Measurements from ENCODE around the gene TMEM263. TPM values are rescaled to one million over a fixed set of nuclear protein-coding genes. Genes with fewer than 3 reads are reported as not detected.
A peak's percentile ranks its signal among the peaks of the same experiment; 100 is the strongest.
"Not testable (repeated sequence)": the region's sequence is repeated elsewhere in the genome, so short reads cannot be mapped to it uniquely, and the experiment has no call there.

The TMEM263 gene
- 35.6 TPM for total RNA-seq
- long read RNA-seq, transcript TMEM263-204 (3 exons, 3,349 nt) = major isoform, 36 of 66 reads
- long read RNA-seq, transcript TMEM263-201 (4 exons, 3,362 nt) = minor isoform, 17 of 66 reads
- long read RNA-seq, partial matches to known transcripts = 5 of 66 reads
- long read RNA-seq, other reads (novel, unspliced or antisense) = 4 of 66 reads

DNA sequence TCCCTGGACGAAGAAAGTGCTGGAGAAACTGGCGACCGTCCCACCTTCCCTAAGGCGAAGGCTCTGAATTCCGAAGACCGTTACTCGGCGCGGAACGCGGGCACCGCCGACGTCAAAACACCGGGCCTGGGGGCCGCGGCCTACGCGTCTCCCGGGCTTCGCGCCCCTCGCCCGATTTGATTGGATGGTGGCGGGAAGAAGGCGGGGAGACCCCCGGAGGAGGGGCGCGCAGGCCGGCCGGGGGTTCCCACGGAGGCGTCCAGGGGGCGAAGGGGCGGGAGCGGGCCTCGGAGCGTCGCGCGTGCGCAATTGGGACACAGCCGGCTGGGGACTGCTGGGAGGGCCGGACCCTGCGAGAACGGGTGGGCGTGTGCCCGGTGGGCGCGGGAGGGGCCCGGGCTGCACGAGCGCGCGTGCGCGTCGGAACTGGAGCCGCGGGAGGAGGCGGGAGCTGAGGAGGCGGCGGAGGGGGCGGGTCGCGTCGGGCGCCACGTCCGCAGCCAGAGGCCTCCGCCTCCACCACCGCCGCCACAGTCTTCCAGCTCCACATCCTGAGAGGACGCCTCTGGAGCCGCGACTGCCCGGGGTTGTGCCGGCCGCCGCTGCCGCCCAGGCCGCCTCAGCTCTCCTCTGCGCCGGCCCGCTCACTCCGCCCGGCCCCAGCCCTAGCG is at the start of gene TMEM263:
Gene TMEM263, plus strand, starts transcription at position 531 of the 671 bp plus-strand sequence. CDS start 11,210 bp downstream, outside the sequence.
- peak; percentile 94 for ATAC-seq
- intact Hi-C loops (cut with micrococcal nuclease) = no loop called here
- DNase-seq = peak; percentile 97

GRCh38 chr12:106906715-106907114 is 49.0 kb upstream of the TMEM263 start:
- intact Hi-C loops (cut with micrococcal nuclease) = no loop called here
- DNase-seq = no peak
- ATAC-seq = no peak

GRCh38 chr12:106907411-106907810 is 48.3 kb upstream of the TMEM263 start:
- ATAC-seq (no peak), DNase-seq (no peak)
- intact Hi-C loops (cut with micrococcal nuclease) = no loop called here

- intact Hi-C loops (cut with micrococcal nuclease) = no loop called here
- no peak for DNase-seq
- ATAC-seq = no peak
Measured at GRCh38 chr12:106907846-106908245, 47.9 kb upstream of the TMEM263 start.

- intact Hi-C loops (cut with micrococcal nuclease) = no loop called here
- no peak for ATAC-seq
- no peak for DNase-seq
Measured at GRCh38 chr12:106908561-106908960, 47.1 kb upstream of the TMEM263 start.

DNA sequence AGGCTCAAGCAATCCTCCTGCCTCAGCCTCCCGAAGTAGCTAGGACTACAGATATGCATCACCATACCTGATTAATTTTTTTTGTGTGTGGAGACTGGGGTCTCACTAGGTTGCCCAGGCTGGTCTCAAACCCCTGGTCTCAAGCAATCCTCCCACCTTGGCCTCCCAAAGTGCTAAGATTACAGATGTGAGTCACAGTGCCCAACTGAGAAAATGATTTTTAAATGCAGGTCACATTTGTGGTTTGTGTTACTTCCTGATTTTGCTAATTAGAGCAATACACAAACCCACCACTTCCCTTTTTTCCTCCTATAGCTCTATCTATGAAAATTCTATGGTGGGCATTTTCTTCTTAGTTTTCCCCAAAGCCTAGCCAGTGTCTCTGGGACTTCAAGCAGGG is 45.5 kb upstream of the TMEM263 start:
- DNase-seq (no peak), ATAC-seq (no peak)
- intact Hi-C loops (cut with micrococcal nuclease) = no loop called here

DNA sequence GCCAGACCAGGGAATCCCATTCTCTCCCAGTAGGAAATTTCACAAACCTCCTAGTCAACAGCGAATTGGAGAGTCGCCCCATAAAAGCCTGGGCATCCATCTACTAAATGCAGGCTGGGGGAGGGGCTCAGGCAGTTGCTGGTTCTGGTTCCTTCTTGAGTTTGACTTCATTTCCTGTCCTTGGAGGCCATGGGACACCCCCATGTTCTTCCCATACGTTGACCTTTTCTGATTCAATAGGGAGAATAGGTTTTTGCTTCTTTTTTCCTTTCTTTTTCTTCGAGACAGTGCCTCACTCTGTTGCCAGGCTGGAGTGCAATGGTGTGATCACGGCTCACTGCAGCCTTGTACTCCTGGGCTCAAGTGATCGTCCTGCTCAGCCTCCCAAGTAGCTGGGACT is 44.1 kb upstream of the TMEM263 start:
- intact Hi-C loops (cut with micrococcal nuclease) = no loop called here
- no peak for ATAC-seq

GRCh38 chr12:106913456-106913855 is 42.3 kb upstream of the TMEM263 start:
- intact Hi-C loops (cut with micrococcal nuclease) = no loop called here
- no peak for ATAC-seq
- DNase-seq = no peak

More for the DNA sequence above, 44.1 kb upstream of the TMEM263 start:
- DNase-seq = no peak

- intact Hi-C loops (cut with micrococcal nuclease) = no loop called here
- ATAC-seq (no peak), DNase-seq (no peak)
Measured at GRCh38 chr12:106914796-106915634, 40.7 kb upstream of the TMEM263 start.

DNA sequence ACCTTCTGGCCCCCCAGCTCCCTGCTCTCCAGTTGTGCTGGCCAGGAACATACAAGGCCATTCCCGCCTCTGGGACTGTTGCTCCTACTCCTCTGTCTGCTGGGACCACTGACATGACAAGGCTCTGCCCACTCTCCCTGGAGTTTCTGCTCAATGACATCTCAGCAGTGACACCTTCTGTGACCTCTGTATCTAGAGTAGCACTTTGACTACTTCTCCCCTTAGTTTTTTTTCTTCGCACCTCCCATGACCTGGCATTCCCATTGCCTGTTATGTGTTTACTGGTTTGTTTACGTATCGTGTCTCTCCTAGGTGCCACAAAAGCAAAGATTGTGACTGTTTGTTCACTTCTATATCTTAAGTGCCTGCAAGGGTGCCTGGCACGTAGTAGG is 40.1 kb upstream of the TMEM263 start:
- no peak for ATAC-seq
- intact Hi-C loops (cut with micrococcal nuclease) = no loop called here

DNA sequence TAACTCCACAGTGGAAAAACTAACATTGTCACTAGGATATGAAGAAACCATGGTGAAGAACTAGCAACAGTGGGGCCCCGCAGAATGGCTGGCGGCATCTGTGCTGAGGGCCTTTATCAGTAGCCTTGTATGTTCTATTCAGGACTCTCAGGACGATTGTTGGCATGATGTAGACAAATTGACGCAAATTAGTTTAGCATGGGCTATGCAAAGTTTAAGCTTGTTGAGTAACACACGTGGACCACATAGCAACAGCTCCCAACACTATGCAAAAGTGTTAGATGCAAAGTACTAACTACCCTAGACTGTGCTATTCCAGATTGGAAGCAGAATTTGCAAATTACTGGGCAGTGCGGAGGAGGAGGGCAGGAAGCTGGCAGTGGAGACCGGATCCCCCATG is 38.2 kb upstream of the TMEM263 start:
- no peak for DNase-seq
- no peak for ATAC-seq
- intact Hi-C loops (cut with micrococcal nuclease) = no loop called here

More for the DNA sequence above, 40.1 kb upstream of the TMEM263 start:
- no peak for DNase-seq

DNA sequence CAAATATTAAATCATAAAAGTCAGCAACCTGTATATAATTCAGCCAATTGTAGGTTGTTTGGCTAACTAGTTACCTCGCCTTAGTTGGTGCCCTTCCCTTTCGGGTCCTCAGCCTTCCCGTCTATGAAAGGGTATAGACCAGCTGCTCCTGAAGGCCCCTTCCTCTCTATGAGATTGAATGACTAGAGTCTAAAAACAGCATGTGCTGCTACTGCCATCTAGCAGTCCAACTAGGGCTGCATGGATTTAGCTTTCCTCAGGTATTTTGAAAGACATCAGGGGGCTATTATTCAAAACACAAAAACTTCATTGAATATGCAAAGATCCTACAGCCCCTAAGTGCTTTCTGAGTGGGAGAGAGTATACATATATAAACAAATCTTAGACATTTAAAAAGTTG is 37.0 kb upstream of the TMEM263 start:
- DNase-seq = no peak
- intact Hi-C loops (cut with micrococcal nuclease) = loop anchor here (2.0 kb wide), 1 partner anchor 532 kb away; no protein-coding TSS in a partner anchor
- no peak for ATAC-seq

DNA sequence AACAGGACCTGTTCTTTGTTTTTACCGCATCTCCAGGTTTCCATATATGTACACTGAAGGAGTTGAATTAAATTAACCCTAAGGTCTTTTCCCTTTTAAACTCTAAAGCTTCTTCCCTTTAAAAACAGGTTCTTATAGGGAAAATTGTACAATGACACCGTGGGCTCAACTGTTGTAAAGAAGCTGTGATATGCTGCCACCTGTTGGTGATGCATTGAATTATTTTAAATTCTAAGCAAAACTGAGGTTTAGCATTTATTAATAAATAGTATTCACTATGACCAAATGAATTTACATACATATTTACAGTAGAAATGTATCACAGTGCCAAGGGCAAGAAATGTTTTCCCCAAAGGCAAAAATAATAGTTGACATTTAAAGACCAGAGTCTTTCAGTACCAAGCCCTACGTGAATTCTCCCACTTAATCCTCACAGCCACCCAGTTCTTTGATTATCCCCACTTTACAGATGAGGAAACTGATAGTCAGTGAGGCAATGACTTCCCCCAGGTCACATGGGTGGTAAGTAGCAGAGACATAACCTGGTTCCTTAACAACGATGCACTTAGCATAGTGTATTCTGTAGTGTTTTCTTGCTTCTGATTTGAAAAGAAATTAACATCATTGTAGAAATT is 35.7 kb upstream of the TMEM263 start:
- ATAC-seq (peak; percentile 41), DNase-seq (no peak)
- intact Hi-C loops (cut with micrococcal nuclease) = loop anchor here (2.0 kb wide), 1 partner anchor 533 kb away; no protein-coding TSS in a partner anchor

DNA sequence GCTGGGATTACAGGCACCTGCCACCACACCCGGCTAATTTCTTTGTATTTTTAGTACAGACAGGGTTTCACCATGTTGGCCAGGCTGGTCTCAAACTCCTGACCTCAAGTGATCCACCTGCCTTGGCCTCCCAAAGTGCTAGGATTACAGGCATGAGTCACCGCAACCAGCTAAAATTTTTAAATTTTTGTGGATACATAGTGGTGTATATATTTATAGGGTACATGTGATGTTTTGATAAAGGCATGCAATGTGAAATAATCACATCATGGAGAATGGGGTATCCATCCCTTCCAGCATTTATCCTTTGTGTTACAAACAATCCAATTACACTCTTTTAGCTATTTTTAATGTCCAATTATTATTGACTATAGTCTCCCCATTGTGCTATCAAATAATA is 33.7 kb upstream of the TMEM263 start:
- intact Hi-C loops (cut with micrococcal nuclease); ATAC-seq; DNase-seq: not testable (repeated sequence)

DNA sequence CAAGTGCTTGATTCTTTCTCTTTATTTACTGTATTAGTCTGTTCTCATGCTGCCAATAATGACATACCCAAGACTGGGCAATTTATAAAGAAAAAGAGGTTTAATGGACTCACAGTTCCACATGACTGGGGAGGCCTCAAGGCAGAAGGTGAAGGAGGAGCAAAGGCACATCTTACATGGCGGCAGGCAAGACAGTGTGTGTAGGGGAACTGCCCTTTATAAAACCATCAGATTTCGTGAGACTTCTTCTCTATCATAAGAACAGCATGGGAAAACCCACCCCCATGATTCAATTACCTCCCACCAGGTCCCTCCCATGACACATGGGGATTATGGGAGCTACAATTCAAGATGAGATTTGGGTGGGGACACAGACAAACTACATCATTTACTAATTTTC is 32.1 kb upstream of the TMEM263 start:
- DNase-seq; intact Hi-C loops (cut with micrococcal nuclease); ATAC-seq: not testable (repeated sequence)

- intact Hi-C loops (cut with micrococcal nuclease) = no loop called here
- peak; percentile 45 for ATAC-seq
- no peak for DNase-seq
Measured at GRCh38 chr12:106924268-106924861, 31.3 kb upstream of the TMEM263 start.

GRCh38 chr12:106926657-106927056 is 29.1 kb upstream of the TMEM263 start:
- ATAC-seq (no peak), DNase-seq (no peak)
- intact Hi-C loops (cut with micrococcal nuclease) = no loop called here

GRCh38 chr12:106934277-106934676 is 21.4 kb upstream of the TMEM263 start:
- no peak for ATAC-seq
- no peak for DNase-seq
- intact Hi-C loops (cut with micrococcal nuclease) = no loop called here

- intact Hi-C loops (cut with micrococcal nuclease) = no loop called here
- ATAC-seq (no peak), DNase-seq (no peak)
Measured at GRCh38 chr12:106941481-106942156, 14.1 kb upstream of the TMEM263 start.
